ENCODE measurements around the gene DYNC1LI2.
A peak's percentile ranks its signal among the peaks of the same experiment; 100 is the strongest.
"Not testable (repeated sequence)": the region's sequence is repeated elsewhere in the genome, so short reads cannot be mapped to it uniquely, and the experiment has no call there.

DYNC1LI2 gene

GRCh38 chr16:66690106-66690847 lies 61.1 kb downstream of the DYNC1LI2 start:
- Histone ChIP-seq H3K9ac (no peak overlapping the region), H3K4me1 (peaks cover 6 to 11% (median 6%) of the 10 kb centered on the region in 10 experiments), H3K4me3 (no peak overlapping the region), H3K36me3 (no peaks in the 10 kb centered on the region), H3K9me3 (replicated peaks in 1 of 11) (no peaks in the 10 kb centered on the region), H3K4me2 (no peak overlapping the region), H3K27ac (no peak overlapping the region), H3K27me3 (peaks cover 0 to 17% (median 8%) of the 10 kb centered on the region in 11 experiments; a peak in 17 of 22 replicates), H4K20me1 (peaks cover 3 to 29% (median 11%) of the 10 kb centered on the region in 11 experiments; a peak in 14 of 22 replicates)
- 0 out of 22 replicates have a peak, but pooled peaks of 1 of the 11 experiments have one; percentile 6 for TF ChIP-seq Cebpa-rat (IDR thresholded peaks at IDR 0.05)

GRCh38 chr16:66689282-66689681 lies 62.1 kb downstream of the DYNC1LI2 start:
- peaks cover 0 to 19% (median 6%) of the 10 kb centered on the region in 11 experiments; a peak in 4 of 22 replicates for H4K20me1 ChIP-seq
- H3K4me1 ChIP-seq: peaks cover 0 to 6% (median 0%) of the 10 kb centered on the region in 10 experiments; a peak in 5 of 20 replicates
- H3K27ac ChIP-seq: no peak overlapping the region

GRCh38 chr16:66687906-66688625 lies 63.3 kb downstream of the DYNC1LI2 start:
- Histone ChIP-seq H3K4me2 (no peak overlapping the region), H3K27me3 (no peaks in the 10 kb centered on the region), H3K9ac (no peak overlapping the region), H3K27ac (no peak overlapping the region), H3K4me1 (peaks cover 0 to 6% (median 0%) of the 10 kb centered on the region in 10 experiments; a peak in 4 of 20 replicates), H3K4me3 (no peak overlapping the region), H3K36me3 (no peaks in the 10 kb centered on the region), H4K20me1 (peaks cover 0 to 9% (median 0%) of the 10 kb centered on the region in 11 experiments; a peak in 2 of 22 replicates), H3K9me3 (replicated peaks in 1 of 11) (no peaks in the 10 kb centered on the region)
- no peak for TF ChIP-seq Cebpa-rat (IDR thresholded peaks at IDR 0.05)

More at GRCh38 chr16:66689282-66689681, 62.1 kb downstream of the DYNC1LI2 start:
- TF ChIP-seq Cebpa-rat (IDR thresholded peaks at IDR 0.05): no peak
- no peak overlapping the region for H3K9ac ChIP-seq
- H3K9me3 ChIP-seq (replicated peaks in 1 of 11): no peaks in the 10 kb centered on the region
- H3K36me3 ChIP-seq: no peaks in the 10 kb centered on the region
- H3K4me2 ChIP-seq: peak overlapping the region in 2 of 11 experiments; percentile 3 to 26; a peak in 3 of 22 replicates
- no peak overlapping the region for H3K4me3 ChIP-seq
- H3K27me3 ChIP-seq: peaks cover 0 to 7% (median 0%) of the 10 kb centered on the region in 11 experiments; a peak in 5 of 22 replicates

- not testable (repeated sequence) for H3K4me2 ChIP-seq; H3K4me1 ChIP-seq; H3K27me3 ChIP-seq; H3K9ac ChIP-seq; H3K36me3 ChIP-seq; H4K20me1 ChIP-seq; H3K4me3 ChIP-seq; H3K9me3 ChIP-seq (replicated peaks in 1 of 11); H3K27ac ChIP-seq
Observed at GRCh38 chr16:66685501-66686115, 65.8 kb downstream of the DYNC1LI2 start.

- no peak overlapping the region for H3K4me2 ChIP-seq
- H3K27me3 ChIP-seq: no peaks in the 10 kb centered on the region
- H3K4me1 ChIP-seq: no peaks in the 10 kb centered on the region
- H3K9me3 ChIP-seq (replicated peaks in 1 of 11): no peaks in the 10 kb centered on the region
- H4K20me1 ChIP-seq: no peaks in the 10 kb centered on the region
- no peaks in the 10 kb centered on the region for H3K36me3 ChIP-seq
- no peak overlapping the region for H3K4me3 ChIP-seq
- H3K9ac ChIP-seq: no peak overlapping the region
- TF ChIP-seq Cebpa-rat (IDR thresholded peaks at IDR 0.05): no peak
- no peak overlapping the region for H3K27ac ChIP-seq
Observed at GRCh38 chr16:66682271-66682670, 69.1 kb downstream of the DYNC1LI2 start.

- no peak overlapping the region for H3K4me2 ChIP-seq
- H4K20me1 ChIP-seq: no peaks in the 10 kb centered on the region
- no peak overlapping the region for H3K27ac ChIP-seq
- no peak for TF ChIP-seq Cebpa-rat (IDR thresholded peaks at IDR 0.05)
- no peaks in the 10 kb centered on the region for H3K27me3 ChIP-seq
- H3K9me3 ChIP-seq (replicated peaks in 1 of 11): no peaks in the 10 kb centered on the region
- no peaks in the 10 kb centered on the region for H3K4me1 ChIP-seq
- no peak overlapping the region for H3K9ac ChIP-seq
- H3K36me3 ChIP-seq: no peaks in the 10 kb centered on the region
- H3K4me3 ChIP-seq: no peak overlapping the region
Observed at GRCh38 chr16:66681676-66682075, 69.7 kb downstream of the DYNC1LI2 start.

- no peak overlapping the region for H3K4me2 ChIP-seq
- no peaks in the 10 kb centered on the region for H4K20me1 ChIP-seq
- no peak overlapping the region for H3K4me3 ChIP-seq
- H3K9me3 ChIP-seq (replicated peaks in 1 of 11): no peaks in the 10 kb centered on the region
- no peaks in the 10 kb centered on the region for H3K36me3 ChIP-seq
- no peak overlapping the region for H3K27ac ChIP-seq
- no peak overlapping the region for H3K9ac ChIP-seq
- H3K27me3 ChIP-seq: no peaks in the 10 kb centered on the region
- H3K4me1 ChIP-seq: no peaks in the 10 kb centered on the region
- no peak for TF ChIP-seq Cebpa-rat (IDR thresholded peaks at IDR 0.05)
Observed at GRCh38 chr16:66678337-66678736, 73.1 kb downstream of the DYNC1LI2 start.

- Histone ChIP-seq H4K20me1 (no peaks in the 10 kb centered on the region), H3K4me1 (no peaks in the 10 kb centered on the region), H3K4me2 (no peak overlapping the region), H3K36me3 (no peaks in the 10 kb centered on the region), H3K27me3 (no peaks in the 10 kb centered on the region), H3K4me3 (no peak overlapping the region), H3K9ac (no peak overlapping the region), H3K27ac (no peak overlapping the region), H3K9me3 (replicated peaks in 1 of 11) (no peaks in the 10 kb centered on the region)
- no peak for TF ChIP-seq Cebpa-rat (IDR thresholded peaks at IDR 0.05)
Observed at GRCh38 chr16:66677836-66678235, 73.6 kb downstream of the DYNC1LI2 start.

- H3K9ac ChIP-seq: no peak overlapping the region
- H4K20me1 ChIP-seq: no peaks in the 10 kb centered on the region
- no peaks in the 10 kb centered on the region for H3K4me1 ChIP-seq
- H3K27ac ChIP-seq: no peak overlapping the region
- no peak overlapping the region for H3K4me3 ChIP-seq
- H3K9me3 ChIP-seq (replicated peaks in 1 of 11): no peaks in the 10 kb centered on the region
- H3K4me2 ChIP-seq: no peak overlapping the region
- no peaks in the 10 kb centered on the region for H3K36me3 ChIP-seq
- no peak for TF ChIP-seq Cebpa-rat (IDR thresholded peaks at IDR 0.05)
- no peaks in the 10 kb centered on the region for H3K27me3 ChIP-seq
Observed at GRCh38 chr16:66677179-66677578, 74.2 kb downstream of the DYNC1LI2 start.
